ENCODE measurements around the gene GRHL1. TPM values are rescaled to one million over a fixed set of nuclear protein-coding genes. Genes with fewer than 3 reads are reported as not detected.

The GRHL1 gene
- total RNA-seq, 1 donor from 2014 or later, result 123 TPM

DNA sequence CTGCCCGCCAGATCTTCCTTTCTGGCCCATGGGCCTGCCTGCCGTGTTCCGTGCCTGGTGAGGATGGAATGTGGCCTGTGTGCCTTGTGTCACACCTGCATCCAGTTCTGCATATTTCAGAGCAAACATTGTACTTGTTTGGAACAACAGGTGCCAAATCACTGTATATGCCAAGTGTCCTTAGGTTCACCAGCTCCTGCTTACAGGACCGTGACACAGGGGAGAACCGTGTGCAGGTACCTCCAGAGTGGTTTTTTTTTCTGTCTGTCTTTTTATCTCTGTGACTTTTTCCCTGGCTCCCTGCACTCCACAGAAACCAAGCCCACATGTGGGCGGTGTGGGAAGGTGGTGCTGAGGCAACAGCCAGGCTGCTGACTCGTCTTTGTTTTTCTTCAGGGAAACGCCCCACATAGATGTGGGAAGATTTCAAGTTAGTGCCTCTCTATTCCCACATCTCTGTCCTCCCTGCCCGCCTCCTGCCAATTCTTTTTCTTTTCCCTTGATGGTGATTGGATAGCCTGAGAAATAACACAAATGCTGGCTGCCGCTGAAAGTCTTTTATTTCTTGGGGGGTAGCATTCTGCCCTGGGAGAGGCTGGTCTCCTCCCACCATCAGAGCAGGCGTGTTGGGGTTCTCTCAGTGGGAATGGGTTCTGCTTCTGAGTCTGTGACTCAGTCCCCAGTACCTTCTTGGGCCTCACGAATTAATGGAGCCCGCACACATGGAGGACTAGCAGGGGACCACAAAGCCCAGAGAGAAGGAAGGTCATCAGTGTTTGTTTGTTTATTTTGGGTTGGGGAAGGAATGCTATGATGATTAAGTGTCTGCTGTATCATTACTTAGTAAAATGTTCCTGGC is 21.4 kb downstream of the GRHL1 start:
- ATAC-seq, result peak; percentile 38

DNA sequence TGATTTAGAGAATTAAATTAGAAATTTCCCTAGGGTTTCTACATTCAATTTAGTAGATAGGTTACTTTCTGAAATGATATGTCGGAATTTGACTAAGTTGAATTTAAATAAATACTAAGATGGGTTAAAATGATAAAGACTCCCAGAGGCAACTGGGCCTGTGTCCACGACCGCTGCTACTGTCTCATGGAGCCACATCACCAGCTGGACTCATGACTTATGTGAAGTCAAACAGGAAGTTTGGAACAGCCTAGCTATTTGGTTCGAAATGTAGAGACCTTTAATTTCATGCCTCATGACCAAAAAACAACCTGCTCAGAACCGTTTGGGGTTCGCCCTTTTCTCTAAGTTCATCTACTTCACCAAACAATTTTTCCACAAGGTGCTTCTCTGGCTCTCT is 22.2 kb downstream of the GRHL1 start:
- no peak for ATAC-seq

DNA sequence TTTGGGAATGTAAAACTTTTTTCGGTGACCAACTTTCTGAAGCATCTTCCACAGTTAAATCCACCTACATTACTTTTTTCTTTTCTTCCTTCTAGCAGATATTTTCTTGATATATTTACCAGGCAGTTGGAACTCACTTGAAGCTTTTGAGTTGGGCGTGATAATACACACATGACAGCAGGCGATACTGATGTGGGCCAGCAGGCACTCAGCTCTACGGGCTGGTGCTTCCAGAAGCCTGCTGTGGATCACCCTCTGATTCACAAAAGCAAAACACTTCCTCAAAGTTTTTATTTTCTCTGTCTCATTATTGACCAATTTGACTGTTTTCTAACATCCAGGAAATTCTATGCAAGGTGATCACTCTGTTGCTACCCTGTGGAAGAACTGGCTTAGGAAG is 22.9 kb downstream of the GRHL1 start:
- ATAC-seq, result no peak

DNA sequence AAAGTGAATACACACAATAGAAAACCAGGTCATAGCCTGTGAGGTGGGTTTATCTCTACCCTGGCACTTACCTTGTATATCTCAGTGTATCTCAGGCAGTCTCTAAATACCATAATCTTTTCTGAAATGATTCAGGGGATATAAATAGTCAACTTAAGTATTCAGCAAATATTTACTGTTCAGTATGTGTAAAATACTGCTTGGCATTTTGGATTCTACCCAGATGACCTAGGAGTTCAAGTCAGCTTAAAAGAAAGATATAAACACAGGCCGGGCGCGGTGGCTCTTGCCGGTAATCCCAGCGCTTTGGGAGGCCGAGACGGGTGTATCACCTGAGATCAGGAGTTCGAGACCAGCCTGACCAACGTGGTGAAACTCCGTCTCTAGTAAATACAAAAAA is 23.8 kb downstream of the GRHL1 start:
- ATAC-seq, result no peak

DNA sequence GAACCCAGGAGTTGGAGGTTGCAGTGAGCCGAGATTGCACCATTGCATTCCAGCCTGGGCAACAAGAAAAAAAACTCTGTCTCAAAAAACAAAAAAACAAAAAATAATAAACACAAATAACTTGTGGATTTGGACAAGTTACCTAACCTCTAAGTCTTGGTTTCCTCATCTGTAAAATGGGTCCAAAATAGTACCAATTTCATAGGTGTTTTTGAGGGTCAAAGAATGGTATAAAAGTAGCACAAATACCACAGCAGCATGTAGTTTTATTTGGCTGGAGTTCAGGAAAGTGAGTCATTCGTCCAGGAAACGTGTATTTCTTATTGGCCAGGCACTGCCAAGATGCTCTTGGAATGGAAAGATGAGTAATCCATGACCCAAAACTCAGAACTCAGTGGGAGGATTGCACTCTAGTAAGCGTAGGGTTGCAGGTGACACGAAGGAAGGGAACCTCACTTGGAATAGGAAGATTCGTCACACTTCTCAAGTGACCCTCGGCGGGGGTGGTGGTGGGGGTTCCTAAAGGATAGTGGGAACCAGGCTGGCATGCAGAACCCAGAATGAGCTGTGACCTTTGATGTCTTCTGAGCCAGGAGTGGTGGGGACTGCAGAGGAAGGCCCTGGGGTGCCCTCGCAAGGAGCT is 24.4 kb downstream of the GRHL1 start:
- ATAC-seq, result peak; percentile 76

DNA sequence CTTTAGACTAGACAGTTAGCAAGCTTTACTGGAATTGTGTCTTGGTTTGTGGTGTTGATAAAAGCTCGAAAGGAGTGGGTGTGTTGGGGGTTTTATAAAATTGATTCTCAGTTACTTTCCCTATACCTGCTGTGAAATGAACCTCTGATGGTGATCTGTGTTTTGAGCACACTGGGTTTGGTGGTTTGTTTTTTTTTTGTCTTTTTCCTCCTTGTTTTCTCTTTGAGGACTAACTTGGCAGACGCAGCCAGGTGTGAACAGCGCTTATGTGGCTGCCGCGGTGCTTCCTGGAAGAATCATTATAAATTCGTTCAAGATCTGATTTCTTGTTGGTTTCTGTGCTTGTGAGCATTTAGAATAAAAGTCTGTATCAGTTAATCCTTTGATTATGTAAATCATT is 28.5 kb downstream of the GRHL1 start:
- no peak for ATAC-seq

DNA sequence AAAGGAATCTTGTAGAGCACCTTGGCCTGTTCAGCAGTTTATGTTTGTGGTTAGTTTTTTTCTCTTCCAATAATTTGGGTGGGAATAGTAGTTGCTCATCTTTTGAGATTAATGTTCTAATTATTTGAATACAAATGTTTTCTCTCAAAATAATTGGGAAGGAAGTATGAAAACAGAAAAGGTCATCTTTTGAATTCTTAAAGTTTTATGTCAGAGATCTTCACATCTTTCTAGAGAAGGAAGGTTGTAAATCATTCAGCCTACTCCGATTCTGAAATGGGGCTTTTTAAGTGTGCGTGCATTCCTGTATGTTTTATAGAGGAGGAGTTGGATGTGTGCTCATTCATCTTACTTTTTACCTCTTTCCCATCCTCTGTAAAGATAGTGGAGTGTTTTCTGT is 29.0 kb downstream of the GRHL1 start:
- ATAC-seq, result no peak

DNA sequence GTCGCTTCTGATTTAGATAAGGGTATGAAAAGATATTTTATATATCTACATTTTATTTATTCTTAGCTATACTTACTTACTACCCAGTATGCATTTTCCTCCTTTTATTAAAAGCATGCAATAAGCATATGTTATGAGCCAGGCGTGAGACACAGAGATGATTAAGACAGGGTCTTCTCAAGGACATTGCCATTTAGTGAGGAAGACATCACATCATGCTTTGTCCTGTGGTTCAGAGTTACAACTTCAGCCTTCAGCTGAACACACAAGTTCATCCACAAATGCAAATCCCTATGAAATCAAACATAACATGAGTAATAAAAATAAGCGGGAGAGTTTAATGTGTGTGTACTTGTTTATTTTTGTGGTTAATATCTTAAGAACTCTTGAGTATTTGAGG is 30.2 kb downstream of the GRHL1 start:
- no peak for ATAC-seq

DNA sequence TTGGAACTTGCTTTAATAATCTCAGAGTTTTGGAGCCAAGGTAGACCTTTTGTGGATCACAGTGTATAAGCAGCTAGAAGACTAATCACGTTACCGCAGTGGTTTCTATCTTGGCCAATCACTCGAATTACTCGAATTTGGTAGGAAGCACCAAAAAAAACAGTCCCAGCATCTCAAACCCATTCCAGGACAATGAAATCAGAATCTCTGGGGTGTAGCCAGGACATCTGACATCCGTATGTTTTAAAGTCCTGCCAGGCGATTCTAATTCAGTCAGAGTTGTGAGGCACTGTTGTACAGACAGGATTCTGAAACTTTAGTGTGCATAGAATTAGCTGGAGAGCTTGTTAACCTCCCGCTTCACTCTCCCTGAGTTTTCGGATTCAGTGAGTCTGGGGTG is 30.8 kb downstream of the GRHL1 start:
- ATAC-seq, result no peak

DNA sequence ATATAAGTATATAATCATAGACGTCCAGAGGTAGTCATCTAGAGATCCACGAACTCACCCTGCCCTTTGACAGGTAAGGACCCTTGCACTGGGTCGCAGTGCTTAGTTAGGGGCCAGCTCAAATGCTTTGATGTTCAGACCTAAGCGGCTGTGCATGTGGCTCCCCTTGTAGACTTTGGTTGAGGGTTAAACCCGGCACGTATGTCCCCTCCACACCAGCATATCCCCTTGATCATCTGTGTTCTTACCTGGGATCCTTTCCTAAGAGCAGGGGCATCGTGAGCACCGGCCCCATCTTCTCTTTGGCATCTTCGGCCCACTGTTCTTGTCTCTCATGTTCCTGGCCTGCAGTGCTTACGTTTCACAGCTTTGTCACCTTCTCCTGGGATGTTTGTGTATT is 31.4 kb downstream of the GRHL1 start:
- no peak for ATAC-seq

DNA sequence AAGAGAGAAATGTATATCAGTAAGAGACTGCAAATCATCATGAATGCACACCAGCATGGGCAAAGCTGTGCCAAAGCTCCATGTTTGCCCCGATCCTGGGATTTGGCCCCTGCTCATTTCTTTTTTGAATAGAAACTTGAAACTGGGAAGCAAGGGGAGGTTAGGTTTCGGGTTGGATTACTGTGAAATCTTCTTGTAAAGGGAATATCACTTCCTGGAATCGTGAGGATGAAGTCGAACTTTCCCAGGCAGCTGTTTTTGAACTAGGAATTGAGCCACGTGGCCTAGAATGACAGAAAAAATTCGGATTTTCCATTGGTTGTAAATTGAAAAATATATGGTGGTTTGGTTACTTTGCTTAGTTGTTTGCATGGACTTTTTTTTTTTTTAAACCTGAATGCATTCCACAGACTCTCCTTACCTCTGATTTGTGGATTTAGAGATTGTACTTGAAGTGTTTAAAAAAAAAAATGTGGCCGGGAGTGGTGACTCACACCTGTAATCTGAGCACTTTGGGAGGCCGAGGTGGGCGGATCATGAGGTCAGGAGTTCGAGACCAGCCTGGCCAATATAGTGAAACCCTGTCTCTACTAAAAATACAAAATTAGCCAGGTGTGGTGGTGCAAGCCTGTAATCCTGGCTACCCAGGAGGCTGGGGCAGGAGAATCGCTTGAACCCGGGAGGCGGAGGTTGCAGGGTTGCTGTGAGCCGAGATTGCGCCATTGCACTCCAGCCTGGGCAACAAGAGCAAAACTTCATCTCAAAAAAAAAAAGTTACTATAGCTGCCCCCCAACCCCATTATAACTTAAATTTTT is 32.1 kb downstream of the GRHL1 start:
- ATAC-seq, result no peak

DNA sequence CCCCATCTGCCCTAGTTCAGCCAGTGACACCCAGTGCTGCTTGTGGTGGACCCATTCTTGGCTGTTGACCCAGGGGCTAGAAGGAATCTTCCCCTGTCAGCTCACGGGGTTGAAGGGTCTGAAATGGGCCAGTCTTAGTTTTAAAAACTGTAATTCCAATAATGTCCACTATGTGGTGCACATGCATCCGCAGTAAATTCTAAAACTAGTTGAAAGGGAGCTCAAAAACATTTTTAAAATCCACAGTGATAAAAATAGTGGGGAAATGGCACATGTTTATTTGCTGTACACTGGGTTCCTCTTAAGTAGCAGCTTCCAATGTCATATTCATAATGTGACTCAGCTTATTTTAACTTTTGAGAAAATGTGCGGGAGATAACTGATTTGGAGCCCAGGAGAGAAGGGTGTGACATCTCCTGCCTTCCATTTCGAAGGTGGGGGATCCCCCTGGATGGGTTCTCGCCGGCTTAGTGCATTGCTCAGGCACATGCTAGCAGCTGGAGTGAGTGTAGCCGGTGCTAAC is 32.8 kb downstream of the GRHL1 start:
- peak; percentile 46 for ATAC-seq

DNA sequence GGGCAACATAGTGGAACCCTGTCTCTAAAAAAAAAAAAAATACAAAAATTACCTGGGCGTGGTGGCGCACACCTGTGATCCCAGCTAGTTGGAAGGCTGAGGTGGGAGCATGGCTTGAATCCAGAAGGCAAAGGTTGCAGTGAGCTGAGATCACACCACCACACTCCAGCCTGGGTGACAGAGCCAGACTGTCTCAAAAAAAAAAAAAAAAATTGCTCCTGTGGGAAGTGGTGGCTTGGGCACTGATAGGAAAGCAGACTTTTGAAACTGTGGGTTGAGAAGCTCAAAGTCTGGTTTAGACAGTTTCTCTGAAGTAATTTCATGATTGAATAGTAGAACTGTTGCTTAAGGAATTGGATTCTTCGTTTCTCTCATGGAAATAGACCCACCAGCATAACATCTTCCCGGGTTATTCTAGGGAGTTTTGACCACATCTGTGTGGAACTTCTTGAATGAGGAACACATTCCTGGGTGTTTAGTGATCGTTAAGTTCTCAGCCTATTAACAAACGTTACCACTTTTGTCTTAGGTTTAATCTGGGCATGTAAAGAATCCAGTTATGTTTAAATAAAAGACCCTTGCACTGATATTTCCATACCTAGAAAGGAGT is 33.5 kb downstream of the GRHL1 start:
- no peak for ATAC-seq

DNA sequence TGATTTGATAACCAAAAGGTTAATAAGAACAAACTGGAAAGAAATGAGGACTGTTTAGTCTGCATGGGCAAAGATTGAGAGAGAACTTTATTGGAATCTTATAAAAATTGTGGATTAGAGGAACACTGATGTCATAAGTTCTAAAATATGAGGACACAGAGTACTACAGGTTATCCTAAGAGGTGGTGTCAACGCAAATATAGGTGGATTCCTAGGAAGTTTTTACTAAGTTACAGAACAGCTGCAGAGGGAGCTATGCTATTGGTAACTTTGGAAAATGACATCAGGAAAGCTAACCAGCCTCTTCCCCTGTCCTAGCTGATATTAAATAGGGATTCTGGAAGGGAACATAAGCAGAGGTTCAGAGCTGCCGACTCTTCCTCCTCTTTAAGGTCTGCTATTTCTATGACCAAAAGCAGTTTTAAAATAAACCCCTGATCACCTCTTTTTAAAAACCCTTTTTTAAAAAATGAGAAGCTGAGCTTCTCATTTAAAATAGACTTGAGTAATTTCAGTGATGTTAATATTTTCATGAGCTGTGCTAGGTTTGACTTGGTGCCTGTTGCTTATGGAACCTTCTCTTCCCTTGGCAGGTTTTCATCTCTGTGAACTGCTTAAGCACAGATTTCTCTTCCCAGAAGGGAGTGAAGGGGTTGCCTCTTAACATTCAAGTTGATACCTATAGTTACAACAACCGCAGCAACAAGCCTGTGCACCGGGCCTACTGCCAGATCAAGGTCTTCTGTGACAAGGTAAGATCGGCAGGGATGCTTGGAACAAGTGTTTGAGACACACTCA is 34.2 kb downstream of the GRHL1 start:
- no peak for ATAC-seq

DNA sequence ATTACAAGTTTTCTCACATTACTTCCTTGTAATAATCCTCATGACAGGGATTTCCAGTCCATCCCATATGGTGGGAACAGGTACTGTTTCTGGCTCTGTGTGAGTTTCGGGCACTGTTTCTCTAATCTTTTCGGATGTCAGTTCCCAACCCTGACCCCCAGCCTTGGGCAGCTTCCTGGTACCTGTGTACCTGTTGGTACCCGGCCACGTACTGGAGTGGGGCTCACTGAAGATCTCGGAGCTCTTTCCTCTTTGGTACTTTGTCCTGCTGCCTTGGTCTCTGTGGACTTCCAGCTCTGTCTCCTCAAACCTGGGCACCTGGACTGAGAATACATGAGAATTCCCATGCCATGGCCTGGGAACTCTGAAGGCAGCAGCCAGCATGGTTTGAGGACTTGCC is 36.8 kb downstream of the GRHL1 start:
- ATAC-seq, result no peak

DNA sequence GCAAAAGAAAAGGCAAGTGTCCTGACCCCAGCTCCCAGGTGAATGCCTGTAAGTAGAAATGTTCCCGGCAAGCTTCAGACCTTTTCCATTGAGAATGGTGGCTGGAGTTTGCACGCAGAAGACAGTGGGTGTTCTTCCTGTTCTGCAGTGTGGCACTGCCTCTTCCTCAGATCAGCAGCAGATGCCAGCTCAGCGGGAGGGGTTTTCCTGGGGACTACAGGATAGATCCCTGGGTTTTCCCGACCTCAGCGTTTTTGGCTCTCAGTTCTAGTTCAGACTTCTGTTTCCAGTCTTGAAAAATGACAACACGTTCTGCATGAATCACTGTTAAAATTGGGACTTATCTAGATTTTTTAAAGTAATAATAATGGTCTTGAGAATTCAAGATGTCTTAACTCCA is 39.2 kb downstream of the GRHL1 start:
- no peak for ATAC-seq

DNA sequence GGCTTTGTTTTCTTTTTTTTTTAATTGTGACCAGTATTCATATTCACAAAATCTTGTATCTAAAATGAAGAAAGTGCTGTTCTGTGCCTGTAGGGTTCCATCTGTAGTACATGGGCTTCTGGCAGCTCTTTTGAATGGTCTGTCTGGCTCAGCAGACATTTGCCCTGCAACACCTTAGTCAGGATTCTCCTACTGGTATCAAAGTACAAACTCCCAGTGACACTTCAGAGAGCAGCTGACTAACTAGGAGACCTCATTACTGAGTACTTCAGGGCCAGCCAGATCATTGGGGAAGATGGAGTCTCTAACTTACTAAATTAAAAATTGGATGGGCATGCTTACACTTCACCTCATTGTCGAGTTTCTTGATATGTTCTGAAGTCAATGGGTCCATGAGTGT is 39.7 kb downstream of the GRHL1 start:
- ATAC-seq, result no peak

DNA sequence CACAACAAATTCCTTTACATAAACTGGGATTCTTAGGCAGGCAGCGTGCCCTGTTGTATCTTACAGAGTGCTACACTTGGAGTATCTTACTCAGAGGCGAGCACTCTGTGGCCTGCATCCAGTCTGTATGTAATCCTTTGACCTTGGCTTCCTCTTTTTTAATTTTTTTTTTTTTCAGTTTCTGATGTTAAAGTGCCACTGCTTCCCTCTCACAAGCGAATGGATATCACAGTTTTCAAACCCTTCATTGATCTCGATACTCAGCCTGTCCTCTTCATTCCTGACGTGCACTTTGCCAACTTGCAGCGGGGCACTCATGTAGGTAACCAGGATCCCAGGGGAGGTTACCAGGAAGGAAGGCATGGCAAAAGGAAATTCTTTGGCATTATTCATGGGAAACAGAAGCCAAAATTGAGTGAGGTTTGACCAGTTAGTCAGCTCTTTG is 40.4 kb downstream of the GRHL1 start:
- no peak for ATAC-seq

DNA sequence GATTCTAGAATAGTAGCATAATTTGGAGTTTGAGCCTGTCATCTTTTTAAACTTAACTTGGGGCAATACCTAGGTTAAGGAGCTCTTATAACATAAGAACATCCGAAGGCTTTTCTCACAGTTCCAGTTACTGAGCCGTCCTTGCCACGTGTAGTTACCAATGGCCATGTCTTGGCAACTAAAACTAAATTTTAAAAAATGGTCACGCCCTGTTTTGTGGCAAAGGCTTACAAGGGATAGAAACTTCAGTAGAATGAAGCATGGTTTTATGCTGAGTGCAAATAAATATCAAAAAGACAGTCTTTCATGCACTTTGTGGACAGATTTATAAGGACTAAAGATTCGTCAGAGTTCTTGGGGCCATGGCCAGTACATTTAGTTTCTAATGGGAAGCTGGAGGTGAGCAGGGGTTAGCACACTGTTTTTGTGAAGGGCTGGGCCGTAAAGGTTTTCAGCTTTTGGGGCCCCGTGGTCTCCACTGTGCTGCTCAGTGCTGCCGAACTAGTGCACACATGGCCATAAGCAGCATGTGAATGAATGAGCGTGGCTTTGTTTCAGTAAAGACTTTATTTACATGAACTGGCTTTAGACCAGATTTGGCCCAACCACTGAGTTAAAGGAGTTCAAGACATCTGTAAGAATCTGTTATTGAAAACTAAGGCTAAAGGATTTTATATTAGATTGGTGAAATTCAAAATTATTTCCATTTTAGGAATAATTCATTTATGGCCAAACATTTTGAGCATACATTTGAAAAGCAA is 41.1 kb downstream of the GRHL1 start:
- no peak for ATAC-seq

DNA sequence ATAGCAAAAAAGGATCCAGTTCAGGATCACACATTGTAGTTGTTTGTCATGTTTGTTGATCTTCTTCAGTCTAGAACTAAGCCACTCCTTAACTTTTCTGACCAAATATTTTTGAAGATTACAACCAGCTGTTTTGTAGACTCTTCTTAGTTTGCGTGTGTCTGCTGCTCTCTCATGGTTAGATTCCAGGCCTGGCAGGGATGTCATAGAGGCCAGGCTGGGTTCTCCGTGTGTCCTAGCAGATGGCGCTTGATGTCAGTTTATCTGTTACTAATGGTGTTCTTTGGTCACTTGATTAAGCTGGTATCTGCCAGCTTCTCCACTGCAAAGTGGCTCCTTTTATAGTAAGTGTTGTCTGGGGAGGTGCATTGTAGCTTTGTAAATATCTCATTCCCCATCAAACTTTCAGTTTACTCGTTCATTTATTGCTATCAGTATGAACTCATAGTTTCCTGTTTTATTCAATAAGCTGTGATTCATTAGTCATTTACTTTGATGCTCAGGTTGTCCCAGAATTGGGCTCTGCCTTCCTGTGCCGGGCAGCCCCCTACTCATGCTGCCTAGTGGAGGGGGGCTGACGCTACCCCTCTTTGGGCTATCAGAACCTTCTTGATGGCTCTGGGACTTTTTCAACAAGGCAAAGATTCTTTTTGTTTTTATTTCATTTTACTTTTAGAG is 42.1 kb downstream of the GRHL1 start:
- ATAC-seq, result no peak

Measured in esophagus mucosa (tissue), 1 donor.